M059J (cell line): ENCODE results near the gene C12orf42. TPM values are rescaled to one million over a fixed set of nuclear protein-coding genes. Genes with fewer than 3 reads are reported as not detected.

Source experiments
- DNase-seq: peaks from one replicate; pipeline ENCODE4 v3.0.0-alpha.2; 2012; ENCODE audit warnings: low read depth
- total RNA-seq: library from RNA; depleted of rRNA; stranded (reverse); fragments of >200 nt; shearing (Covaris generic); gene quantifications from 2 replicates; pipeline ENCODE4 v1.2.3, GENCODE V29; 2014

The C12orf42 gene
- total RNA-seq, 1 experiment from 2014 or later, result not detected

DNA sequence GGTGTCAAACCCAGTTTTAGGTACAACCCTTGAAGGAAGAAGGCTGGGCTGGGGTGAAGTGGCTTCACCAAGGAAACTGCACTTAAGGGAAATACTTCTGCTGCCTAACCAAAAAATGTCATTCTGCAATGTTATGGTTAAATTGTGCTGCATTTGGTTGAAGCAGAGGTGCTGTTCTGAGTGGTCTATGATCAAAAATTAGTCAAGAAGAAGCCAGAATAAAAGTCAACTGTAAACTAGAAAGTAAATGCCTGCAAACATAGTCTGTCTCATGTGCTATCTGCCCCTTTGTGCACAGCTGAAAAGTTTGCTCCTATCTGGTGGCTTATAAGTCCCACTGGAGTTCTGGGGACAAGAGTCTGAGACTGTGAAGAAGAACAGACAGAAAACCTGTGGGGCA, 158.8 kb downstream of the C12orf42 start:
- no peak for DNase-seq

GRCh38 chr12:103334466-103334865, 161.3 kb downstream of the C12orf42 start:
- no peak for DNase-seq

DNA sequence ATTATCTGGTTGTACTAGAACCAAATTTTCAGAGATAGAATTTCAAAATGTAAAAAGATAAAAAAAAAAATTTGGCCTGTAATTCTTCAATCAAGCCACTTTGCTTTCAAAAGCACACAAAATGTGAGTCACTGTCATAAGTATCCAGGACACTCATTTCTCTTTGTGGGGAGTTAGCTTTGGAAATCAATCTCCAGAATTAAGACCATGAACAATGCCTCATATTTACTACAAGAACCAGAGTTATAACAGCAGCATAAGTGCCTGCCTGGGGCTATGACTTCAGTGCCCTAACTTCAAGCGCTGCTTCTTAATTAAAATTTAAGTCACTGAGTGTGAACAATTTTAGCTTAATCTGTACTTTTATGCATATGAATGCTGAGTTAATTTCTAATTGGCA, 162.1 kb downstream of the C12orf42 start:
- DNase-seq, result no peak

GRCh38 chr12:103331643-103332042, 164.1 kb downstream of the C12orf42 start:
- no peak for DNase-seq

- no peak for DNase-seq
Observed at GRCh38 chr12:103330672-103331071, 165.1 kb downstream of the C12orf42 start.

DNA sequence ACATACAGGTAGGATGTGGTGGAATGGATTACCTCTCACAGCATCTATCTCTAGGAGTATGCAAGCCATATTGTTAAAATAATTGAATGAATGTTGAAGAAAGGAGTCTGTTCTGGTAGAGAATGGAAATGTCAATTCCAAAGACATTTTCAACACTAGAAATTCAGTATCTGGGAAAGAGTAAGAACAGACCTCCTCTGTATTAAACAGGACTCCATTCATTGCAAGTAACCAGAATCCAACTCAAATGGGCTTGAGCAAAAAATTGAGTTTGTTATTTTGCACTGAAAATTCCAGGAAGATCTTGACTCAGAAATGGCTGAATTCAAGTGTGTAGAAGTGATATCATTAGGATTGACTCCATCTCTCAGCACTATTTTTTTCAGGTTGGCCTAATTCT, 168.1 kb downstream of the C12orf42 start:
- no peak for DNase-seq

GRCh38 chr12:103326190-103326589, 169.6 kb downstream of the C12orf42 start:
- peak; percentile 3 for DNase-seq

DNA sequence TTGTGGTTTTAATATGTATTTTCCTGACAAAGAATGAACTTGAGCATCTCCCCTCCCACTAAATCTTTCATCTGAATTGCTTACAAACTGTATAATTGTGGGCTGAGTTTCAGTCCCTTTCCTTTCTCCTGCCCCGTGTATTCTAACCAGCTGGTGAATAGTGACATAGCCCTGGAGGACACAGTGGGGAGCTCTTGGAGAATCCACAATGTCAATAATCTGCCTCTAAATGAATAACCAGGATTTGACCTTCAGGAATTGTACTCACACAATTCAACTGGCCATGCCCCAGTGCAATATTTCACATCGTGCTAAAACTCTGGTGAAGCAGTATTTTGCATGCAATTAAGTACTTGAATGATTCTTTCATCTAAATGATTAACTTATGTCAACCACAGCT, 177.2 kb downstream of the C12orf42 start:
- DNase-seq, result no peak

DNA sequence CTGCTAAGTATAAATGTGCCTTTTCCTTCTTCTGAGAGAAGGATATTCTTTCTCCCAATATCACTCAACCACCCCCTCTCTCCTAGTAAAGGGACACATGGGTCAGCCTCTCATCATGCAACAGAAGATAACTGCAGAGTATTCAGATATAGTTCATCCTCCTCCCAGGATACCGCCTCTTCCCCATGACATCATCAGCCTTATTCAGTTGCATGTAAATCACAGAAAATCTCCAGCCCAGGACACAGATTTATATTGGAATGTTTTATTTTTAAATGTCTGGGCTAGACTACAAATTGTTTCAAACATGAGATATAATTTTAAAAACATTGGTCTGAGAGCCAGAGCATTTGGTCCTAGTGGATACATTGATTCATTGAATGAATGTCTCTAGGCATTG, 178.5 kb downstream of the C12orf42 start:
- no peak for DNase-seq

DNA sequence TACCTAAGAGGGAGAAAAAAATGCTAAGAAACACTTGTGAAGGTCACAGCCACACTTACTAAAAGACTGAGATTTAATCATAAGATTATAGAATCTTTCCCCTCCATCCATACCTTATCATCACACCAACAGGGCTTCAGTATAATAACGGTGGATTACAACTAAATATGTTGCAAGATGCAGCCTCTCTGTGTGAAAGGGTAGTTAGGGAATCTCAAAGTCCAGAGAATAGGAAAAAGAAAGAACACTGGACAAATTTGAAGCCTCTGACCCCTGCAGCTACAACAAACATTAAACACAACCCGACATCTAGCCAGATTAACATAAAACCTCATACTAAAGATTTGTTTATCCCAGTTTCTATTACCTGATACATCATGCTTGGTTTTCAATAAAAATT, 181.0 kb downstream of the C12orf42 start:
- DNase-seq, result no peak

DNA sequence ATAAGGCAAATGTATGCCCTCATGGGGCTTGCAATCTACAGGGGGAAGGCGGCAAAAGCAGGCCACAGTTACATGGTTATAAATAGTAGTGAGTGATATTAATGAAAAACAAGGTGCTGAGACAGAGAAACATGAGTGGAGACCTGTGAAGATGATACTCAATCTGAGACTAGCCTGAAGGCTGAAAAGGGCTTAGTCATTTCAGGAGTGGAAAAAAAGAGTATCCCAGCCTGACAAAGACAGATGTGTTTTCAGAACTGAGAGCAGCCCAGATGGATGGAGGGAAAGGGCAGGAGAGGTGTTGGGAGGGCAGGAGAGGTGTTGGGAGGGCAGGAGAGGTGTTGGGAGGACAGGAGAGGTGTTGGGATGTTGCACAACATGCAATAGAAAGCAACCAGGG, 181.9 kb downstream of the C12orf42 start:
- no peak for DNase-seq

GRCh38 chr12:103312742-103313354, 182.9 kb downstream of the C12orf42 start:
- no peak for DNase-seq

DNA sequence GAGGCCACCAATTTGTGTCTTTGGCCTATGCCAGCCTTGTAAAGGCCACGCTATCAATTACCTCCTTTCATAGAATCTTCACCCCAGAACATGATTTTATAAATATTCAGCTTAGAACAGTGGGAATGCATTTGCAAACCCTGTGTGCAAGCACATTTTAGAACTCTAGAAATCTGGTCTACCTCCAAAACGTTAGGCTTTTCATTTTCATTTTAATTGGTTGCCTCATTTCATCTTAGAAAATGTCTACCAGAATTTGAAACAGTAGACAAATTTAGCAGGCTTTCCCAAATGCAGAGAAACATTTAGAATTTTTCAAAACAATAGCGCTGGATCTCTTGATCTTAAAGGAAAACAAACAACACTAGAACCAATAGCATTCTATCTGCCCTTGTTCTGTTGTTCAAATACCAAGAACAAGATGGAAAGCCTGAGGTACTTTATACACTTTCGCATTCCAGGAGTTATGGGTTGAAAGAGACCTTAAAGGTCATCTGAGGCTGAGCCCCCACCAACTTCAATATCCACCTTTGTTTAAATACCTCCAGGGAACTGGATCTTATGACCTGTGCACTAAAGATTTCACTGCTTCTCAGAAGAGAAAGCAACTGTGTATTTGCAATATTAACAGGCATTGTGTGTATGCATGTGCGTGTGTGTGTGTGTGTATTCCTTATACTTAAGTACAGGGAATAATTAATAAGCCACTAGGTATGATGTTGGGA, 185.1 kb downstream of the C12orf42 start:
- no peak for DNase-seq

DNA sequence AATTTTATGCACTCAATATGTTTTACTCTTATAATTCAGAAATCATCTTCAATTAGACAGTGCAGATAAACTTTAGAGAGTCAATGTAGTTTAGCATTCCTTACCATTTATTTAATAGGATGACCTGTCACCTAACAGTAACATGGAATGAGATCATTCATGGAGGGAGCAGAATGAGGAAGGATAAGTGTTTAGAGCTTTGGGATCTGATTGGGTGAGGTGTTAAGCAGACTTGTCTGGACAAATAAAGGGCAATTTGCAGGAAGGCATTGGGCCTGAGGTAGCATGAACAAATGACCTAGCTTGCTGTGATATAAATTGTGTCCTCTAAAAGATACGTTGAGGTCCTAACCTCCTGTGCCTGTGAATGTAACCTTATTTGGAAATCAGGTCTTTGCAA, 187.4 kb downstream of the C12orf42 start:
- DNase-seq, result no peak

DNA sequence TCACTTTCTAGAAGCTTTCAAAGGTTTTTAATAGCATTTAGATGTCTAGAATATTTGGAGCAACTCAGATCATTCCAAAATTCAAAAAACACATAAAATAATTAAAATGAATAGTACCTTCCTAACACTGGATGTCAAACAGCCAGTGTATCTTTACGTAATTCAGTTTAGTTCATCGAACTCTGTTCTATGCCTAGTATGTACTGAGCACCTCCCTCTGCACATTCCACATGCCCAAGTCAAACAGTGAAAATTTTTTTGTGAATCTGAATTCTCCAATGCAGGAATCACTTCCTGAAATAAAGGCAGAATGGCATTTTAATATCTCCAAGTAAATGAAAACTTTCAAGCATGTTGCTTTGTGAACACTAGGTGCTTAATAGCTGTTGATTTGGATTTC, 192.3 kb downstream of the C12orf42 start:
- no peak for DNase-seq

- no peak for DNase-seq
Observed at GRCh38 chr12:103301642-103302591, 193.9 kb downstream of the C12orf42 start.

GRCh38 chr12:103288016-103288415, 207.8 kb downstream of the C12orf42 start:
- no peak for DNase-seq

DNA sequence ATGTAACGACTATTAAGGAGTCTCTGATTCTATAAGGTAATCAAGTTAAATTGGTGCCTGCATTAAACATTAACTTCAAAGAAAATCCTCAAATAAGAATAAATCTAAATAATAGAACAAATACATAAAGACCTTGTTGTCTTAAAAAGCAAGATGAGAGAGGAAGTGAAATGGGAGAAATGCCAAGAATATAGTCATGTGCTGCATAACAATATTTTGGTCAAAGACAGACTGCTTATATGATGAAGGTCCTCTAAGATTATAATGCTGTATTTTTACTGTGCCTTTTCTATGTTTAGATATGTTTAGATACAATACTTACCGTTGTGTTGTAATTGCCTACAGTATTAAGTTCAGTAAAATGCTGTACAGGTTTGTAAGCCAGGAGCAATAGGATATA, 213.6 kb downstream of the C12orf42 start:
- no peak for DNase-seq

- no peak for DNase-seq
Observed at GRCh38 chr12:103279444-103279843, 216.3 kb downstream of the C12orf42 start.

DNA sequence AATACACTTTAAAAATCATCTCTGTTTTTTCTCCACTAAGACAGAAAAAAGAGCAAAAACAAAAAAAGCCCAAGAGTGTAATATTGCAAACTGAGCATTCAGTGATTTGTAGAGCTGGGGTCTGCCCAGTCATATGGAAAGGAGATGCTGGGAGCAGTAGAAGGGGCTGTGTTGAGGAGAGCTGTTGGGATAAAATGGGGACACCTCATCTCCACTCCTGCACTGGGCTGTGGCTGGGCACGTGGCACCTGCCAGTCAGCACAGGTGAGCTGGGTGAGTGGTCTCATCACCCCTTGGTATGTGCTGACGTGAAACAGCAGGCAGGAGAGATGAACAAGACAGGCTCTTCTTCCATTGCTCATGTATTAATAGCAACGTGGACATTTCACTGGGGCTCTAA, 217.4 kb downstream of the C12orf42 start:
- DNase-seq, result no peak

DNA sequence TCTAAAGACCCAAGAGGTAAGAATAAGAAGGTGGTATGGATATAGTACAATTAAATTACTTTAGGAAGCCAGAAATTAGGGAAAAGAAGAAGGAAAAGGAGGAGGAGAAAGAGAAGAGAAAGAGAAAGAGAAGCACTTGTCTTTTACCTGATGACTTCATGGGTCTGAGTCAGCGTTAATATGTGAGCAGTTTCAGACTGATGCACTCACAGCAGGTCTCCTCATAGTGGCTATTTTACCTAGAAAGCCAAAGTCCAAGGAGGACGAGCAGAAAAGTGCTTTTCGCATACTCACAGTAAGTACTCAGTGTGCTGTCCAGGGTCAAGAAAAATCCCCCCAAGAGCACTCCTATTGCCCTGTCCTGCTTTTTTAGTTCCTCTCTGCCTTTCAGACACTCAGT, 222.1 kb downstream of the C12orf42 start:
- no peak for DNase-seq

- no peak for DNase-seq
Observed at GRCh38 chr12:103272949-103273348, 222.8 kb downstream of the C12orf42 start.

GRCh38 chr12:103269946-103270345, 225.8 kb downstream of the C12orf42 start:
- no peak for DNase-seq
